ENCODE data around the gene HNRNPLL. TPM values are rescaled to one million over a fixed set of nuclear protein-coding genes. Genes with fewer than 3 reads are reported as not detected.

HNRNPLL gene
- total RNA-seq, 1 donor from 2014 or later = 56.8 TPM

GRCh38 chr2:38532366-38532765 lies 70.4 kb downstream of the HNRNPLL start:
- DNase-seq (no peak), ATAC-seq (no peak)
- no peaks in the 10 kb centered on the region for H3K9me3 ChIP-seq
- no peaks in the 10 kb centered on the region for H3K36me3 ChIP-seq
- no peaks in the 10 kb centered on the region for H3K4me1 ChIP-seq
- TF ChIP-seq CTCF (IDR thresholded peaks at IDR 0.05) = no peak
- intact Hi-C loops (cut with DNase I) = no loop called here
- H3K27ac ChIP-seq = no peak overlapping the region
- no peaks in the 10 kb centered on the region for H3K27me3 ChIP-seq
- H3K4me3 ChIP-seq = no peak overlapping the region

GRCh38 chr2:38529208-38529607 lies 73.5 kb downstream of the HNRNPLL start:
- no peak overlapping the region for H3K27ac ChIP-seq
- H3K9me3 ChIP-seq = no peaks in the 10 kb centered on the region
- H3K4me1 ChIP-seq = no peaks in the 10 kb centered on the region
- intact Hi-C loops (cut with DNase I) = no loop called here
- H3K4me3 ChIP-seq = no peak overlapping the region
- no peak for TF ChIP-seq CTCF (IDR thresholded peaks at IDR 0.05)
- no peaks in the 10 kb centered on the region for H3K36me3 ChIP-seq
- ATAC-seq = no peak
- no peak for DNase-seq
- H3K27me3 ChIP-seq = no peaks in the 10 kb centered on the region

GRCh38 chr2:38528534-38528933 lies 74.2 kb downstream of the HNRNPLL start:
- no peak for ATAC-seq
- no peak overlapping the region for H3K27ac ChIP-seq
- no peaks in the 10 kb centered on the region for H3K9me3 ChIP-seq
- no peaks in the 10 kb centered on the region for H3K36me3 ChIP-seq
- intact Hi-C loops (cut with DNase I) = no loop called here
- H3K4me3 ChIP-seq = peak overlapping the region; percentile 42
- DNase-seq = no peak
- no peaks in the 10 kb centered on the region for H3K4me1 ChIP-seq
- no peaks in the 10 kb centered on the region for H3K27me3 ChIP-seq
- TF ChIP-seq CTCF (IDR thresholded peaks at IDR 0.05) = no peak

- peak overlapping the region; percentile 42 for H3K4me3 ChIP-seq
- intact Hi-C loops (cut with DNase I) = no loop called here
Observed at GRCh38 chr2:38528008-38528442, 74.7 kb downstream of the HNRNPLL start.

GRCh38 chr2:38527338-38528007 lies 75.3 kb downstream of the HNRNPLL start:
- Histone ChIP-seq H3K36me3 (no peaks in the 10 kb centered on the region), H3K27me3 (no peaks in the 10 kb centered on the region), H3K4me1 (no peaks in the 10 kb centered on the region), H3K9me3 (no peaks in the 10 kb centered on the region), H3K27ac (no peak overlapping the region), H3K4me3 (peak overlapping the region; percentile 42)
- no peak for TF ChIP-seq CTCF (IDR thresholded peaks at IDR 0.05)
- no peak for ATAC-seq
- intact Hi-C loops (cut with DNase I) = no loop called here
- no peak for DNase-seq

More at GRCh38 chr2:38528008-38528442, 74.7 kb downstream of the HNRNPLL start:
- Histone ChIP-seq H3K9me3 (no peaks in the 10 kb centered on the region), H3K27me3 (no peaks in the 10 kb centered on the region), H3K4me1 (no peaks in the 10 kb centered on the region), H3K27ac (no peak overlapping the region), H3K36me3 (no peaks in the 10 kb centered on the region)
- ATAC-seq (peak; percentile 66), DNase-seq (peak; percentile 66)
- TF ChIP-seq CTCF (IDR thresholded peaks at IDR 0.05) = no peak
